Measurements from ENCODE around the gene KIR3DL2.
"Not testable (repeated sequence)": the region's sequence is repeated elsewhere in the genome, so short reads cannot be mapped to it uniquely, and the experiment has no call there.

The KIR3DL2 gene

DNA sequence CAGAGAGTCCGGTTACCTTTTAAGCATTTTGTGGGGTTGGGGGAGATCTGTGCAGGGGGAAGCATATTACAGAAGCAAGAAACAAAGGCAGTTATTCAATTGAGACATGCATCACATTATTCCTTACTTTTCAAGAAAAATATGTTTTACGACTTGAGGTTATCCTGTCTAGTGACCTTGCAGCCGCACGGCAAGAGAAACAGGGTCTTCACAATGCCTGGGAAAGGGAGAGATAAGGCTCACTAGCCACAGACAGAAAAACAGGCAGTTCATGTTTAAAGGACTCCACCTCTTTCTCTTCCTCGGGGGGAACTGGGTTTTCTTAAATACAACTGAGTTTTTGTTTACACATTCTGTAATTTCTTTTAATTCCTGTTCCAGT, 55.2 kb downstream of the KIR3DL2 start:
- no peak overlapping the region for H3K27ac ChIP-seq
- TF ChIP-seq CTCF (conservative IDR thresholded peaks at IDR 0.05), result no peak
- no peak for TF ChIP-seq ZFX (IDR thresholded peaks at IDR 0.05)

GRCh38 chr19:54905803-54906511, 55.7 kb downstream of the KIR3DL2 start, which contains the start of gene NCR1:
TSS of gene NCR1 (plus strand) at chr19:54906148. CDS start at chr19:54906188, 40 bp downstream.
- TF ChIP-seq CTCF (conservative IDR thresholded peaks at IDR 0.05), result no peak
- TF ChIP-seq ZFX (IDR thresholded peaks at IDR 0.05), result no peak
- H3K27ac ChIP-seq, result no peak within 1 kb of the TSS

DNA sequence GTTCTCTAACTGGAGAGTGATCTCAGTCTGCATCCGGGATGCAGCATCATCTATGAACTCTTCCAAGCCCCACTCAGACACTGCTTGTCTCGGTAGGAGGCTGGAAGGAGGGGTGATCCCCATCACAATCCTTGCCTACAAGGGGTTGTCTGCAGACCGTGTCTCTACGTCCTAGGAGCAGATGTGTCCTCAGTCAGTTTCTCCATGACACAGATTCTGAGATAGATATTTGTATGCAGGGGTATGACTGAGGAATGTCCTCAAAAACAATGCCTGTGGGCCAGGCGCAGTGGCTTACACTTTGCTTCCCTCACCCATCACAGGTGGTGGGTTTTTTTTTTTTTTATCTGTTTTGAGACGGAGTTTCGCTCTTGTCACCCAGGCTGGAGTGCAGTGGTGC, 56.6 kb downstream of the KIR3DL2 start:
- H3K27ac ChIP-seq, result no peak overlapping the region
- TF ChIP-seq ZFX (IDR thresholded peaks at IDR 0.05) (no peak), CTCF (conservative IDR thresholded peaks at IDR 0.05) (no peak)

- H3K27ac ChIP-seq, result not testable (repeated sequence)
Observed at GRCh38 chr19:54907899-54908298, 57.7 kb downstream of the KIR3DL2 start.

All from C4-2B (cell line).